Stimulated activated effector memory CD8-positive, alpha-beta T cell treated with anti-CD3 and anti-CD28 coated beads, Interleukin-12 subunit alpha, Interleukin-12 subunit beta, amount 100 ng/mL, for 72 hours (primary cell): Measurements from ENCODE around the gene ANKRD29.

ENCODE experiments used
- ATAC-seq: fragments of 150-1000 bp; cut with Tn5 transposase; 2 replicates; pipeline ENCODE4 v1.10.0; 2021
- DNase-seq, 2 donors: peaks; one replicate each; pipeline ENCODE4 v3.0.0; 2021 to 2022; ENCODE audit warnings: low spot score in 2 of 2
- H3K27ac Mint-ChIP-seq: one replicate; pipeline ENCODE4 v1.8.0; 2022; ENCODE audit warnings: mild to moderate bottlenecking, mixed read lengths
- H3K36me3 Mint-ChIP-seq: one replicate; pipeline ENCODE4 v1.8.0; 2022; ENCODE audit warnings: mild to moderate bottlenecking, mixed read lengths
- H3K4me1 Mint-ChIP-seq: one replicate; pipeline ENCODE4 v1.8.0; 2022; ENCODE audit warnings: mixed read lengths
- H3K4me3 Mint-ChIP-seq: one replicate; pipeline ENCODE4 v1.8.0; 2022; ENCODE audit warnings: mild to moderate bottlenecking, mixed read lengths
- H3K9me3 Mint-ChIP-seq: one replicate; pipeline ENCODE4 v1.8.0; 2022; ENCODE audit warnings: mixed read lengths

The ANKRD29 gene

DNA sequence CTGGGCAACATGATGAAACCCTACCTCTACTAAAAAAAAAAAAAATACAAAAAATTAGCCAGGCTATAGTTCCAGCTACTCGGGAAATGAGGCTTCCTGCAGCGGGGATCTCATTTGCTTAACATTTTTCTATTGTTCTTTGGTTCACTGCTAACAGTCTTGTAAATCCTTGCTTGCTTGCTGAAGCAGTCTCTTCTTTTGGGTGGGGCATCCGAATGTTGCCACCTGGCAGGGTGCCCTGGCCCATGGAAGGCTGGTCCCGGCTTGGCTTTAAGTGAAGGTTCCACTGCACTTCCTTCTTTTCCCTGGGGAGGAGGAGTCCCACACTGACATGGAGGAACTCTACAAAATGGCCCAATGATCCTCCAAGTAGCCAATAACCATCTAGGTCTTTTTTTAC, 6.0 kb upstream of the ANKRD29 start:
- H3K4me3 Mint-ChIP-seq: no peak overlapping the region
- DNase-seq: no peak
- H3K36me3 Mint-ChIP-seq: no peaks in the 10 kb centered on the region
- no peak for ATAC-seq
- no peaks in the 10 kb centered on the region for H3K9me3 Mint-ChIP-seq
- H3K4me1 Mint-ChIP-seq: peaks cover 6% of the 10 kb centered on the region
- no peak overlapping the region for H3K27ac Mint-ChIP-seq

GRCh38 chr18:23667114-23667513, 4.4 kb upstream of the ANKRD29 start:
- Mint-ChIP-seq H3K9me3 (no peaks in the 10 kb centered on the region), H3K27ac (no peak overlapping the region), H3K4me3 (no peak overlapping the region), H3K36me3 (peaks cover 6% of the 10 kb centered on the region), H3K4me1 (peaks cover 19% of the 10 kb centered on the region)
- no peak for DNase-seq
- ATAC-seq: no peak

GRCh38 chr18:23664674-23665073, 2.0 kb upstream of the ANKRD29 start:
- ATAC-seq: no peak
- Mint-ChIP-seq H3K27ac (no peak overlapping the region), H3K4me3 (no peak overlapping the region), H3K4me1 (peaks cover 31% of the 10 kb centered on the region), H3K36me3 (peaks cover 6% of the 10 kb centered on the region), H3K9me3 (no peaks in the 10 kb centered on the region)
- DNase-seq: no peak

DNA sequence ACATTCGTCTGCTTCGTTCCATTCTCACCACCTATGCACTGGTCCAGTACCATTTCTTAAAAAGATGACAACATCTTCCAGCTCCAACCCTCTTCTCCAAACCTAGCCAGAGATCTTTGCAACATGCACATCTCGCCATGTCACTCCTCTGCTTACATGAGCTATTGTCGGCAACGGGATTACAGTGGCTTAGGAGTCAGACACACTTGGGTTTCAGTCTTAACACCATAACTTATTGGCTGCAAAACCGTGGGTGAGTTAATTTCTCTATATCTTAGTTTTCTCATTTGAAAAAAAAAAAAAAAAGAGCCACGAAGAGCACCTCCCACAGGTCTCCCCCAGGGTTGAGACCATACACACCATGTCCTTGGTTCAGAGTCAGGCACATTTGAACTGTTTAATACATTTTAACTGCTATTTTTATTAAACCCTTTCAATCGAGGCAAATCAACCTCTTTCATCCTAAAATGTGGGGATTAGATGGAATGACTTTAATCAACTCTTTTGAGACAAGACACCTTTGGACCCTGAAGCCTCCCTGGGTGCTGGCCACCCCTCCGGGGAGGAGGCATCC, 889 bp downstream of the ANKRD29 start:
- DNase-seq (no peak), ATAC-seq (peak; percentile 76)
- Mint-ChIP-seq H3K27ac (no peak overlapping the region), H3K4me1 (peaks cover 31% of the 10 kb centered on the region), H3K4me3 (peak overlapping the region; percentile 69), H3K36me3 (peaks cover 6% of the 10 kb centered on the region), H3K9me3 (no peaks in the 10 kb centered on the region)

GRCh38 chr18:23658285-23658684, 4.4 kb downstream of the ANKRD29 start:
- no peak for ATAC-seq
- no peak overlapping the region for H3K4me3 Mint-ChIP-seq
- no peak overlapping the region for H3K27ac Mint-ChIP-seq
- H3K36me3 Mint-ChIP-seq: peaks cover 6% of the 10 kb centered on the region
- H3K4me1 Mint-ChIP-seq: peaks cover 21% of the 10 kb centered on the region
- DNase-seq: no peak
- no peaks in the 10 kb centered on the region for H3K9me3 Mint-ChIP-seq

DNA sequence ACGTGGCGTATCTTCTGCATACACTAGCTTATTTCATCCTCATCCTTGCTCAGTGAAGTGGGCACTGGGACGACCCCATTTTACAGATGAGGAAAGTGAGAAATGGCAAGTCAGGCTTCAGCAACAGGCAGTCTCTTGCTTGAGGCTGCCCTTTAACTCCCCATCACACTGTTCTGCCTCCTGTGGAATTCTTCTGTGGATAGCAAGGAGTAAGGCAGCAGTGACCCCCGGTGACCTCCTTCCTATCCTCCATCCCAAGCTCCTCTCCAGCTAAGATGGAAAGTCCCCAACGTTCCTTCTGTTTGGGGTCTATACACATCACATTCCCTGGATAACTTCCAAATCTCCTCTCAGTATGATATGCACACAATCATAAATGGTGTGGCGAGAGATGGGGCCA, 10.5 kb downstream of the ANKRD29 start:
- H3K9me3 Mint-ChIP-seq: no peaks in the 10 kb centered on the region
- H3K36me3 Mint-ChIP-seq: no peaks in the 10 kb centered on the region
- ATAC-seq (no peak), DNase-seq (no peak)
- H3K4me3 Mint-ChIP-seq: no peak overlapping the region
- H3K27ac Mint-ChIP-seq: no peak overlapping the region
- no peaks in the 10 kb centered on the region for H3K4me1 Mint-ChIP-seq

DNA sequence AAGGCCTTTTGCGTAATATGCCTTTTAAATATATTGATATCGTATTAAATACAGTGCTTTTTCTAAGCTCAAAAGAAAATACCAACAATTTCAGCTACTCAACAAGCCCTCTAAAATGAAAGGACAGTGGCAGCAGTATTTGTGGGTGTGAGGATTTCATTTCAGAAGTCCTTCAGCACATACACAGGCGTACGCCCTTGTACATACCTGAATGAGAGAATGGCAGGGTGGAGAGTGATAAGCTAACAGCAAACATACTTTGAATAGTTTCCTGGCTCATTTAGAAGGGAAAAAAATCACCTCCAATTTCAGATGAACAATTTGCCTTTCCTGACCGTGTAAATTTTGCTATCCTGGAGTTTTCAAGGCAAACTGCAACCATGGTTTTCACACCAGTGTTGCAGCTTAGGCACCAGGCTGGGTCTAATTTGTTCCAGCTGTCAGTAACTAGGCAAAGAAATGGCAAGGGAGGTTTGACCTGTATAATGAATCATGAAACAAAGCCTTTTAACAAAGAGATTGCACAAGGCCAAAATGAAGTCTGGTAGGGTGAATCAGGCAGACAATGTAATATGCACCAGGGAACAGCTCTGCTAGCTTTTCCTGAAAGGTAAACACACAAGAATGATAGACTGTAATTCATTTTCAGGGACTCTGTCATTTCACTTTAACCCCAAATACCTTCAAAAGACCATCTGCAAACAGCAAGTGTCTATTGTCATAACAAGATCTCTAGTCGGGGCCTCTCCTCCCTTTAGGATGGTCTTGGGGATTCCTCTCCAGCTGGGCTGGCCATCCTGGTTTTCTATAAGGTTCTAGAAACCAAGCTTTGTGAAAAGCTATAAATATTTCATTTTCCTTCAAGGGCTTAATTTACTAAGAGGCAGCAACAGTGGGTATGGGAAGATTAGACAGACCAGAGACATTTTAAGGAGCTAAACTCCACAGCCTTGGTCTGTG, 11.5 kb downstream of the ANKRD29 start:
- DNase-seq (no peak), ATAC-seq (no peak)
- Mint-ChIP-seq H3K4me3 (no peak overlapping the region), H3K36me3 (no peaks in the 10 kb centered on the region), H3K9me3 (no peaks in the 10 kb centered on the region), H3K27ac (no peak overlapping the region), H3K4me1 (no peaks in the 10 kb centered on the region)

- no peaks in the 10 kb centered on the region for H3K36me3 Mint-ChIP-seq
- DNase-seq (no peak), ATAC-seq (no peak)
- H3K9me3 Mint-ChIP-seq: no peaks in the 10 kb centered on the region
- H3K4me1 Mint-ChIP-seq: no peaks in the 10 kb centered on the region
- no peak overlapping the region for H3K4me3 Mint-ChIP-seq
- H3K27ac Mint-ChIP-seq: no peak overlapping the region
Measured at GRCh38 chr18:23648940-23649607, 13.6 kb downstream of the ANKRD29 start.

DNA sequence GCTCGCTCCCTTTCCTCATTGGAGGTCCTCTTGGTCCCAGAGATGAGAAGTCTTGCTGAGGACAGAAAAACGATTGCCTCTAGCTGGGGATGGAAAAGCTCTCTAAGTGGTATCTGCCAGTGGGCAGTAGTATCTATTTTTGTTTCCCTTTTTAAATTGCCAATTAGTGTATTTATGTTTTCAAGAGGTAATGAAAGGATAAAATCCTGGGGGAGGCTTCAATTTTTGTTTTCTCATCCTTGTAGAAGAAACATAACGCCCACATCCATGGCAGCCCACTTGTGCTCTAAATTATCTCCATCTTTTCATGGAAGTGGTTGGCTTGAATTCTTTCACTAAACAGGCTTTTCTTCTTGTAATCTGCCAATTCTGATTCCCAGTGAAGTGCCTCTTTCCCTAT, 14.3 kb downstream of the ANKRD29 start:
- no peaks in the 10 kb centered on the region for H3K4me1 Mint-ChIP-seq
- H3K4me3 Mint-ChIP-seq: no peak overlapping the region
- ATAC-seq (no peak), DNase-seq (no peak)
- H3K27ac Mint-ChIP-seq: no peak overlapping the region
- H3K9me3 Mint-ChIP-seq: no peaks in the 10 kb centered on the region
- H3K36me3 Mint-ChIP-seq: no peaks in the 10 kb centered on the region

- H3K36me3 Mint-ChIP-seq: no peaks in the 10 kb centered on the region
- H3K9me3 Mint-ChIP-seq: no peaks in the 10 kb centered on the region
- DNase-seq (no peak), ATAC-seq (no peak)
- no peak overlapping the region for H3K4me3 Mint-ChIP-seq
- no peaks in the 10 kb centered on the region for H3K4me1 Mint-ChIP-seq
- no peak overlapping the region for H3K27ac Mint-ChIP-seq
Measured at GRCh38 chr18:23646282-23646681, 16.4 kb downstream of the ANKRD29 start.

- Mint-ChIP-seq H3K4me3 (no peak overlapping the region), H3K36me3 (no peaks in the 10 kb centered on the region), H3K27ac (no peak overlapping the region), H3K9me3 (no peaks in the 10 kb centered on the region), H3K4me1 (no peaks in the 10 kb centered on the region)
- ATAC-seq (no peak), DNase-seq (no peak)
Measured at GRCh38 chr18:23645568-23646175, 17.0 kb downstream of the ANKRD29 start.

DNA sequence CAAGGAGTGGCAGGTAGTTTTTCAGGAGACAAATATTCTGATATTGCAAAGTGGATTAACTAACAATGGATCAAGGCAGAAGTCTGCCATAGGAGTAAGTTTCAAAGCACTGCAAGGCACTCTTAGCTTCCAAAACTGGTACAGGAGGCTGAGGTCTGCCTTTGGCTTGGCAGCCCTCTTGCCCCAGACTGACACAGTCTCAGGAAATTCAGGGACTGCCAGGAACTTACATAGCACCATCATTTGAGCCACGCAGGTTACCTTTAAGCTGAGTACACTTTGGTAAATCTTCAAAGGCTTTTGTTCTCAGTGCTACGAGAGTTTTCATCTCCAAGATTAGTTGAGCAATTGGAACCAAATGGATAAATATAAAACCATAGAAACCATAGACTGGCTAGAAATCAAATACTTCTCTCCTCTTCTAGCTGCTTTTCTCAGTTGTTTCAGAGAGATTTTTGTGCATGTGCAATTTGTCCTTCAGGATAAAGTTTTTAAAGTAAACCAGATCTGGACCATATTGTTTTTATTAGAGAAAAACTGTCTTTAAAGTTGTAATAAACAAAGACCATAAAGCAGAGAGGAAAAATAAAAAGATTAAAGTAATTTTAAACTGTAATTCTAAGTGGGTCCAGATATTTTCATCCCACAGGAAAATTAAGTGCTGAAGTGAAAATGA, 18.8 kb downstream of the ANKRD29 start:
- H3K27ac Mint-ChIP-seq: no peak overlapping the region
- H3K9me3 Mint-ChIP-seq: no peaks in the 10 kb centered on the region
- H3K36me3 Mint-ChIP-seq: no peaks in the 10 kb centered on the region

DNA sequence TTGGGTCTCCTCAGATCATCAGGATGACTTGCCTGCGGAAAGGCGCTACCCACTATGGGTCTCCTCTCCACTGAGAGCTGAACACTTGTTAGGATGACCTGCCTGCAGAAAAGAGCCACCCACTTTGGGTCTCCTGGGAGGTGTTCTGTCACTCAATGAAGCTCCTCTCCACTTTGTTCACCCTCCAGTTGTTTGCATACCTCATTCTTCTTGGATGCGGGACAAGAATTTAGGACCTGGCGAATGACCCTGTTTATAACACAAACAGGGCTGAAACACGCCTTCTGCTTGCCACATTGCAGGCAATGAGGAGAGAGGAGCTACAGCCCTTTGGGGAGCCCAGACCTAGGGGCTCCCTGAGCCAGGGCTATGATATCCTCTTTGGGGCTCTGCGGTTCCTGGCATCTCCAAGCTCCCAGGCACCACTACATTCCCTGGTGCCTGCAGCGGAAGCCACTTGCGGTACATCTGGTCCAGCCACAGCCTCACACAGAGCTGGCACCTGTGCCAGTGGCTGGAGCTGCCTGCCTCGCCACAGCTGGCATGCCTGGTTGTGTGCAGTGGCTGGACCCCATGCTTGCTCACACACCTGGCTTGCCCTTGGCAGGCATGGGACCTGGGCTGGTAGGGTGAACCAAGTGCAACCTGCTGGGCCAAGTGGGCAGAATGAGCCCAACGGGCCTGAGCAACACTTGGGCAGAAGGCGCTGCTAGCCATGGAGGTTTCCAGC, 20.6 kb downstream of the ANKRD29 start:
- no peak for ATAC-seq
- H3K4me1 Mint-ChIP-seq: no peaks in the 10 kb centered on the region
- H3K27ac Mint-ChIP-seq: no peak overlapping the region
- H3K4me3 Mint-ChIP-seq: no peak overlapping the region
- no peaks in the 10 kb centered on the region for H3K9me3 Mint-ChIP-seq
- no peaks in the 10 kb centered on the region for H3K36me3 Mint-ChIP-seq
- no peak for DNase-seq

More for the DNA sequence above, 18.8 kb downstream of the ANKRD29 start:
- DNase-seq: no peak
- no peak for ATAC-seq
- Mint-ChIP-seq H3K4me3 (no peak overlapping the region), H3K4me1 (no peaks in the 10 kb centered on the region)

DNA sequence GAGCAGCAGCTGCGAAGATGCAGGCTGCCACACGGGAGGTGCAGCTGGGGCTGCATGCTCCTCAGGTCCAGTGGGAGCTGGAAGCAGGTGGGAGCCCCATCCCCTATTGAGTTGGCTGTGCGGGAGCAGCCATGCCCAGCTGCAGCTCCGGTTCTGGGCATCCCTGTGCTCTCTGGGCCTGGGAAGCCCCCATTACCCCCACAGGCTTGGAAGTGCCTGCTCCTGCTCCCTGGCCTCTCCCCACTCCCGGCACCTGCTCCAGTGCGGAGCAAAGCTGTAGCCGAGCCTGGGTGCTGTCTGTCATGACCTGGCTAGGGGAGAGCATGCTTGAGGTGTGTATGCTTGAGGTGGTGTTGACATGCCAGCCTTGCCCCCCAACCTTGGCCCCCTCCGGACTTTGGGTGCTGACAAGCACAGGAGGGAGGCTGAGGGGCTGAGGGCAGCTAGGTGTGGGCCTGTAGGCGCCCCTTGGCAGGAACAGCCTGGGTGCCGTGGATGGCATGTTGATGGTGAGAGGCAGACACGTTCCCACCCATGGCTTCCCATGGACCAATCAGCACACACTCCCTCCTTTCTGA, 21.5 kb downstream of the ANKRD29 start:
- Mint-ChIP-seq H3K4me1 (no peaks in the 10 kb centered on the region), H3K9me3 (no peaks in the 10 kb centered on the region), H3K36me3 (no peaks in the 10 kb centered on the region), H3K27ac (no peak overlapping the region), H3K4me3 (no peak overlapping the region)
- ATAC-seq (no peak), DNase-seq (no peak)
